Pericardium fibroblast (primary cell): Measurements from ENCODE around the gene CLPSL2. TPM values are rescaled to one million over a fixed set of nuclear protein-coding genes. Genes with fewer than 3 reads are reported as not detected.

ENCODE experiments used
- total RNA-seq: library from RNA; depleted of rRNA; stranded (reverse); fragments of >200 nt; gene quantifications from 2 replicates; pipeline ENCODE4 v1.2.3, GENCODE V29; 2015

The CLPSL2 gene
- not detected in 2 replicates for total RNA-seq

GRCh38 chr6:35776364-35777215 lies at the start of gene CLPSL2:
Gene CLPSL2 (plus strand): TSS chr6:35776598. CDS start chr6:35776619, 21 bp downstream.

GRCh38 chr6:35736982-35737412 lies 39.4 kb upstream of the CLPSL2 start, which contains the start of gene ARMC12:
Gene ARMC12 (plus strand): TSS chr6:35737032. CDS start chr6:35737109, 77 bp downstream.

GRCh38 chr6:35780719-35781118 lies 4.3 kb downstream of the CLPSL2 start, which contains the start of gene CLPSL1:
Gene CLPSL1 (plus strand): TSS chr6:35781019. CDS start chr6:35781111, 92 bp downstream.

GRCh38 chr6:35804996-35805736 lies 28.8 kb downstream of the CLPSL2 start, which contains the start of gene LHFPL5:
Gene LHFPL5 (plus strand): TSS chr6:35805352. CDS start chr6:35805671, 319 bp downstream.

Other genes with a start within 250 kb of the CLPSL2 start
- 172 and 205 TPM in 2 replicates for gene FKBP5, start 87.7 kb upstream of the CLPSL2 start, total RNA-seq
- 0.43 TPM in 1 of 2 replicates, not detected in the other for gene ARMC12, start 39.6 kb upstream of the CLPSL2 start, total RNA-seq
- gene CLPSL1, start 4.4 kb downstream of the CLPSL2 start, total RNA-seq: not detected in 2 replicates
- not detected in 2 replicates for gene CLPS, start 20.7 kb downstream of the CLPSL2 start, total RNA-seq
- not detected in 2 replicates for gene LHFPL5, start 28.8 kb downstream of the CLPSL2 start, total RNA-seq
- 20.3 and 27.2 TPM in 2 replicates for gene SRPK1, start 144.5 kb downstream of the CLPSL2 start, total RNA-seq
- not detected in 2 replicates for gene SLC26A8, start 248.0 kb downstream of the CLPSL2 start, total RNA-seq